ENCODE data around the gene SH3BP5L. TPM values are rescaled to one million over a fixed set of nuclear protein-coding genes. Genes with fewer than 3 reads are reported as not detected.

The SH3BP5L gene
- total RNA-seq, 1 donor = 28.9 TPM

DNA sequence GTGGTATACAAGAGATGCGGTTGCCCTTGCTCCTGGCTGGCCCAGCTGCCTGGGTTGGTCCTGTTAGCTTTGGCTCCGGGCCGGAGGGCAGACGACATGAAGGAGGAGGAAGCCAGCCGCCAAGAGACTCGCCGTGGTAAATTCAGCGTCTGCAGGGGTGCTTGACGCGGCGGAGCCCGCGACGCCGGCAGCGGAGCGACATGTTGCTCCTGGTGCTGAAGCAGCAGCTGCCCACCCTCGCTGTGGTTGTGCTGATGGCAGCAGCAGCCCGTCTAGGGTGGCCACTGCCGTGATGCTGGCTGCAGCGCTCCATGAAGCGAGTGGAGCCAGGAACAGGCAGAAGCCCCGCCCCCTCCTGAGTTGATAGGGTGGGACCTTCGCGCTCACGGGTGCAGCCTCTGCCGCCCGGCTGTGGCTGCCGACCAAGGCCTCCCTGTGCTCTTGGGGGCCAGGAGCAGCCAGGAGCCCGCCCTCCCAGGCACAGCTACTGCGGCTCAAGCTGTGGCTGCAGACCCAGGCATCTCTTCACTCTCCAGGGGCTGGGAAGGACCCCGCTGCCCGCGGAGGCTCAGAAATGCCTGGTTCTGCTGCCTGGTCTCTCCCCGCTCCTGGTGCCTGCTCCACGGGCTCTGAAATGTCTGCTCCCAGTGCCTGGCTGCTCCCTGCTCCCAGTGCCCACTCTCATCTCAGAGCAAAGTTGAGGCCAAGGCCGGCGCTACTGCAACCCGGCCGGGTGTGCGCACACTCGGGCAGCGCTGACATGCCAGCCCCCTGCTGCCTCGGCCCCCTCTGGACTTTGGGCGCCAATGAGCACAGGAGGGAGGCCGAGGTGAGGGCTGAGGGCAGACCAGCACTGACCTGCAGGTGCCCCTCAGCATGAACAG is 37.5 kb upstream of the SH3BP5L start:
- TF ChIP-seq, protein P1, sequence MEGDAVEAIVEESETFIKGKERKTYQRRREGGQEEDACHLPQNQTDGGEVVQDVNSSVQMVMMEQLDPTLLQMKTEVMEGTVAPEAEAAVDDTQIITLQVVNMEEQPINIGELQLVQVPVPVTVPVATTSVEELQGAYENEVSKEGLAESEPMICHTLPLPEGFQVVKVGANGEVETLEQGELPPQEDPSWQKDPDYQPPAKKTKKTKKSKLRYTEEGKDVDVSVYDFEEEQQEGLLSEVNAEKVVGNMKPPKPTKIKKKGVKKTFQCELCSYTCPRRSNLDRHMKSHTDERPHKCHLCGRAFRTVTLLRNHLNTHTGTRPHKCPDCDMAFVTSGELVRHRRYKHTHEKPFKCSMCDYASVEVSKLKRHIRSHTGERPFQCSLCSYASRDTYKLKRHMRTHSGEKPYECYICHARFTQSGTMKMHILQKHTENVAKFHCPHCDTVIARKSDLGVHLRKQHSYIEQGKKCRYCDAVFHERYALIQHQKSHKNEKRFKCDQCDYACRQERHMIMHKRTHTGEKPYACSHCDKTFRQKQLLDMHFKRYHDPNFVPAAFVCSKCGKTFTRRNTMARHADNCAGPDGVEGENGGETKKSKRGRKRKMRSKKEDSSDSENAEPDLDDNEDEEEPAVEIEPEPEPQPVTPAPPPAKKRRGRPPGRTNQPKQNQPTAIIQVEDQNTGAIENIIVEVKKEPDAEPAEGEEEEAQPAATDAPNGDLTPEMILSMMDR (IDR thresholded peaks at IDR 0.05; ENCODE audit: insufficient read depth, low read depth, low read length) = no peak
- DNase-seq (ENCODE audit: low read depth) = peak; percentile 67
- peak overlapping the region; percentile 69 for H3K4me3 ChIP-seq (ENCODE audit: low read depth, low read length)

DNA sequence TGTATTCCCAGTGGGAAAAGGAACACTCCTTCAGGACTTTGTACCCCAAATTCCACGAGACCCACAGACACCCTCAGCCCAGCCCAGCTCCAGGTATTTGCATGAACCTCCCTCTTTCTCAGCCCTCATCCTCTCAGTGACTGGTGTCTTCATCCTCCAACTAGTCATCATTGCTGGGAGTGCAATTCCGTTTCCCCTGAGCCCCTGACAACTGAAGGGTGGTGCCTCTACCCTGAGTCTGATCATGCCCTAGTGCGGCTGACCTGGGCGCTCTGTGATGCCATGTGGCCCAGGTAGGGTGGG is 36.9 kb upstream of the SH3BP5L start:
- H3K4me3 ChIP-seq (ENCODE audit: low read depth, low read length) = peak overlapping the region; percentile 69
- TF ChIP-seq, protein P1 (IDR thresholded peaks at IDR 0.05; ENCODE audit: insufficient read depth, low read depth, low read length) = no peak
- no peak for DNase-seq (ENCODE audit: low read depth)

DNA sequence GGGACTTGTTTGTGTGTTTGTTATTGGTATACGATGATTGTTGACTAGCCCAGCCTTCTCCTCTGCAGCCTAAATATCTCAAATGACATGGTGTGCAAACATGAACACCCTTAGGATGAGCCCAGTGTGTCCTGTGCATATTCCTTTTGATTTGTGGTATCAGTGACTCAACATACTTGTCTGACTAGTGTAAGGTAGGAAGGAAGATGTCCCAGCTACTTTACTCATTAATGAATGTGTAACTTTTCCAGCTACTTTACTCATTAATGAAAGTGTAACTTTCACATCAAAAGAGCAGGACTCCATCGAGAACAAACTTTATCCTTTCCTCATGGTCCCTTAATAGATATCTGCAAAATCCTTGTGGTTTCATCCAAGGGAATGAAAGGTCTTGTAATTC is 35.9 kb upstream of the SH3BP5L start:
- DNase-seq (ENCODE audit: low read depth) = no peak
- no peak overlapping the region for H3K4me3 ChIP-seq (ENCODE audit: low read depth, low read length)
- TF ChIP-seq, protein P1 (IDR thresholded peaks at IDR 0.05; ENCODE audit: insufficient read depth, low read depth, low read length) = no peak

DNA sequence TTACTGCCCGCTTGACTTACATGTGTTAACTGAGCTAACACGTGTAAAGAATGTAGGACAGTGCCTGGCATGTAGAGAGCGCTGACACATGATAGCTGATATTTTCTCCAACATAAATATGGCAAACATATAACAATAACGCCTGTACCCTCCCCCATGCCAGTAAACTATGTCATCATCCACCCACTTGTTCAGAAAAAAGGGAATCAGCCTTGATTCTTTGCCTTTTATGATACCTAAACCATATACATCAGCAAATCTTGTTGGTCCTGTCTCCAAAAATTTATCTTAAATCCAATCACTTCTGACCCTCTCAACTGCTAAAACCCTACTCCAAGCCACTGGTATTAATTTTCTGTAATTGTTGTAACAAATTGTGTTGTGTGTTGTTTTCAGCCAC is 34.3 kb upstream of the SH3BP5L start:
- TF ChIP-seq, protein P1 (IDR thresholded peaks at IDR 0.05; ENCODE audit: insufficient read depth, low read depth, low read length) = no peak
- DNase-seq (ENCODE audit: low read depth) = no peak
- H3K4me3 ChIP-seq (ENCODE audit: low read depth, low read length) = no peak overlapping the region

DNA sequence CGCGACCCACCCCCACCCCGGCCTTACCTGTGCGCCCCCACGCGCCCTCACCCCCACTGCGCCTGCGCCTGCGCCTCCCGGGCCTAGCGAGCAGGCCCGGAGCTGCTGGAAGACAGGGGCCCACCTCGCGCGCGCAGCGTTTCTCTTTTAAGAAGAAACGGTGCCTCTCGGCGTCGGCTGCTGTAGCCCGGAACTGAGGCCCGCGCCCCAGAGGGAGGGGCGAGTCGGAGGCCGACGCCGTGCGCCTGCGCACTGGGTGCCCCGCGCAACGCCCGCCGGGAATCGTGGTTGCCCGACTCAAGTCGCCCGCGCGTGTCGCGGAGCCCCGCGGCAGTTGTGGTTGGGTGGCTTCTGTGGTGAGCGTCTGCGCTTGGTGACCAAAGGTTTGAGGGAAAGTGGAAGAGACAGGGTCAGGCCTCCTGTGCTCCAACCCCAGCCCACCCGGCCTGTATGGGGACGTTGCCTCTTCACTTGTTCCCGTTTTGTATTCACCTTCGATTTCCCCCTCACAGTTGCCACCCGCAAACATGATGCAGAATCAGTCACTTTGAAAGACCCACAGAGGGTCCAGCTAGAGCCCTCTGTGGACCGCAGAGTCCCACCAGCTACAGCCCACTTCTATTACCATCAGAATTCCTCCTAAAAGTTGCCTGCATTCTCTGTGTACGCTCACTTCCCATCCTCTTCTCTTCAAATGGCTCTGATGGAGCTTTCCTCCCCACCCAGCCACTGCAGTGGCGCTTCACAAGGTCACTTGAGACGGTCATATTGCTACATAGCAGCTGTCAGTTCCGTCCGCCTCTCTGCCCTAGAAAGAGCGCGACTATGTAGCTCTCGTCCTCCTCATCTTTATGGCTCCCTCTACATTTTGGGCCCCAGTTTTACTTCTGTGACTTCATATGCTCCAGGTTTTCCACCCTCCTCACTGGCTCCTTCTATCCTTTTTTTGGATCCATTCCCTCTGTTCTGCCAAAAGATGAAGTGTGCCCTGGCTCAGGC is 33.5 kb upstream of the SH3BP5L start, which contains the start of gene ZNF692:
Gene ZNF692 (minus strand): TSS at position 195 of the 999 bp plus-strand sequence. CDS start 776 bp downstream, outside the sequence.
- peak; percentile 98 for DNase-seq (ENCODE audit: low read depth)
- peak within 1 kb of the TSS; percentile 84 for H3K4me3 ChIP-seq (ENCODE audit: low read depth, low read length)
- TF ChIP-seq, protein P1 (IDR thresholded peaks at IDR 0.05; ENCODE audit: insufficient read depth, low read depth, low read length) = no peak

DNA sequence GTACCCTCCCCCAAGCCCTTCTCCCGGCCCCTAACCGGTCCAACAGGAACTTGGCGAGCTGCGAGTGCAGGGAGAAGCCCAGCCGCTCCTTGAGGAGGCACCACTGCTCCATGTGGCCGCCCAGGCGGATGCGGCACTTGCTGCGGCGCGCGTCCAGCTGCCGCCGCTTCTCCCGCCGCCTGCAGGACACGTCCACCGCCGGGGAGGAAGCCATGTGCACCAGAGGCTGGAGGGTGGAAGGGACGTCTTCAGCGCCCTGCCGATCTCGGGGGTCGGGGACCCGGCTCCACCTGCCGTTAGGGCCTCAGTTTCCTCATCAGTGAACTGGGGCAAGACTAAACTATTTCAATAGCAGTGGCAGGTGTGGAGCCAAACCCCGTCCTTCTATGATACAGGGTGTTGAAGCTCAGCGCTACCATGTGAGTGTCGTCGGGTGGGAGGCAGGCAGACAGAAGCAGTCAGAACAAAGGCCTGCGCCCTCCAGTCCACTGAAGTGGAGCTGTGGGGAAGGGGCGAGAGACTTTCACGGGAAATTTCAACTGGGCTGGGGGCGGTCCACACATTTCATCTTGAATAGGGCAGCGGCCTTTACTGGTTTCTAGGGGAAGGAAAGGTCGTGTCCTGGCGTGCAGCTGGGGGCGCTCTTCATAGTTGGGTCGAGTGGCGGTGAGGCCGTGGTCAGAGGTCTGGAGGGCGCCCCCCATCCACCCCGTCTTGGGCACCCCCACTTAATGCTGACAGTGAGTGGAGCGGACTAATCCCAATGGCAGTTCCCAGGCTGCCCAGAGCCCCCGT is 32.6 kb upstream of the SH3BP5L start:
- peak overlapping the region; percentile 84 for H3K4me3 ChIP-seq (ENCODE audit: low read depth, low read length)
- TF ChIP-seq, protein P1 (IDR thresholded peaks at IDR 0.05; ENCODE audit: insufficient read depth, low read depth, low read length) = peak; percentile 28
- DNase-seq (ENCODE audit: low read depth) = peak; percentile 67

Measured in fibroblast of villous mesenchyme (primary cell).